TTC549 (cell line): ENCODE data around the gene SLC19A1.

Experiments used
- FAIRE-seq: peaks from 2 replicates; lab custom pipeline; 2012; peaks lifted over from hg19 to GRCh38; lab: Jason Lieb, UNC

SLC19A1 gene

DNA sequence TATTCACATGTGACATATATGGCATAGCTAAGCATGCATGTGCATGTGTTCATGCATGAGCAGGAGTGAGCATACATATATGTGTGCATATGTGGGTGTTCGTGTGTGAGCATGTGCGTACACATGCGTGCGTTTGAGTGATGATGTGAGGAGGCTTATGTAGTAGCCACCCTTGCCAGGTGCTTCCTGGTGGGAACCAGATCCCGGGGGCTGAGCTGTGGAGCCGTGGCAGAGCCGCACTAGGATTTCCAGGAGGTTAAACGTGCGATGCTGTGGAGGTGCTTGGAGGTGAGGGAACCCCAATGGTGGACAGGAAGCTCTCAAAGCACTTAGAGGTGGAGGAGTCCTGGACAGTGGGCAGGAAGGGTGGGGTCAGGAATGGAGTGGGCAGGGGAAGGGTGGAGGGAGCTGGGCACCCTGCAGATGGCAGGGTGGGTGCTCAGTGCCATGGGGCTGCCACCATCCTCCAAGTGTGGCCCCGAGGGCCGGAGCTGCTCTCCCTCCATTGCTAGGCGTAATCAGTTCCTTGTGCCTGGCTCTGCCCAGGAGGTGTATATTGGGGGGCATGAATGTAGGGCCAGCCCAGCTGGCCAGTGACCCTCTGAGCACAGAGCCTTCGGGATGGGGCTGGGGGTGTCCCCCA is 88.8 kb downstream of the SLC19A1 start:
- no peak for FAIRE-seq

DNA sequence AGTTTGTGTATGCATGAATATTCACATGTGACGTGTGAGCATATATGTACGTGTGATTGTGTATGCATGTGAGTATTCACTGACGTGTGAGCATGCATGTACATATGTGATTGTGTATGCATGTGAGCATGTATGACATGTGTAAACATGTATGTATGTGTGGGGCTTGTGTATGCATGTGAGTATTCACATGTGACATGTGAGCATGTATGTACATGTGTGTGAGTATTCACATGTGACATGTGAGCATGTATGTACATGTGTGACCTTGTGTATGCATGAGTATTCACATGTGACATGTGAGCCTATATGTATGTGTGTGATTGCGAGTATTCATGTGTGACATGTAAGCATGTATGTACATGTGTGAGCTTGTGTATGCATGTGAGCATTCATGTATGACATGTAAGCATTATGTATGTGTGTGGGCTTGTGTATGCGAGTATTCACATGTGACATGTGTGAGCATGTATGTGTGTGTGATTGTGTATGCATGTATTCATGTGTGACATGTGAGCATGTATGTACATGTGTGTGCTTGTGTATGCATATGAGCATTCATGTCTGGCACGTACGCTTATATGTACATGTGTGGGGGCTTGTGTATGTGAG is 89.4 kb downstream of the SLC19A1 start:
- FAIRE-seq = no peak

DNA sequence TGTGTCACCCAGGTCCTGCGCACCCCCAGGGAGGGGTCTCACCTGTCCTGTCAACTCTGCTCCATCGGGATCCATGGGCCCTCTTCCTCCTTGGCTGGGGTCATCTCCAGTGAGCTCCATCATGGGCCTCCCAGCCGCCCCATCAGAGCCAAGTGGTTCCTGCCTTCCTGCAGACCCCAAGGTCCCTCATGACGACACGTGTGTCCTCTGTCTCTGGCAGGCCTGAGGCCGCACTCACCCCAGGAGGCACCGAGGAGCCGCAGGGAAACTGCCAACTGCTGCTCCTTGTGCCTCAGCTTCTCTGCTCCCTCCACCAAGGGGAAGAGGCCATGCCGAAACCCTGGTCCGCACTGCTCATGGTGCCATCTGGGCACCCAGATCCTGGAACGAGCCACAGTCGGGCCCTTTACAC is 90.5 kb downstream of the SLC19A1 start:
- no peak for FAIRE-seq

DNA sequence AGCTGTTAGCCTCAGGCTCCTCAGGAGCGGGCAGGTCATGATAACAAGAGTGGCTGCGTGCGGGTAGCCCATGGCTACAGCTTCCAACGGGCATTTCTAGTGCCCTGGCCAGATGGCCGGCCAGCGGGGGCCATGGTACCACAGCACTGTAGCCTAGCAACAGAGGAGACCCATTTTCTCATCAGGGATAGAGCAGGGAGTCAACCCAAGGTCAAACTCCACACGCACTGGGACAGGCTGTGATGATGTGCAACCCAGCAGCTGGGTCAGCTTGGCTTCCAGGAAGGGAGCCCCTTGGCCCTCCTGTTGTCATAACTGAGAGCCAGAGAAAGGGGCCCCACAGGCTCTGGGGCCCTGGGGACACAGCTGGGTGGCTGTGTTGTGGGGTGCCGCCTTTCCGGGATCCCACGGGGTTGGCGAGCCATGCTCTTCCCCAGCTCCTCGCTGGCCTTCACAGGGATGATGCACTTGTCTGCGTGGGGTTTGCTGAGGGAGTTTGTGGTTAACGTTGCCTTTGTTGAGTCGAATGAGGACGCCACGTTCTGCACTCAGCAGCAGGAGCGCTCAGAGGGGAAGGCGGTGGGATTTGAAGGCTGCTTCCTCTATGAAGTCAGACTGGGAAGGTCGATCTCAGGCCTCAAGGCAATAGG is 91.0 kb downstream of the SLC19A1 start:
- FAIRE-seq = no peak

DNA sequence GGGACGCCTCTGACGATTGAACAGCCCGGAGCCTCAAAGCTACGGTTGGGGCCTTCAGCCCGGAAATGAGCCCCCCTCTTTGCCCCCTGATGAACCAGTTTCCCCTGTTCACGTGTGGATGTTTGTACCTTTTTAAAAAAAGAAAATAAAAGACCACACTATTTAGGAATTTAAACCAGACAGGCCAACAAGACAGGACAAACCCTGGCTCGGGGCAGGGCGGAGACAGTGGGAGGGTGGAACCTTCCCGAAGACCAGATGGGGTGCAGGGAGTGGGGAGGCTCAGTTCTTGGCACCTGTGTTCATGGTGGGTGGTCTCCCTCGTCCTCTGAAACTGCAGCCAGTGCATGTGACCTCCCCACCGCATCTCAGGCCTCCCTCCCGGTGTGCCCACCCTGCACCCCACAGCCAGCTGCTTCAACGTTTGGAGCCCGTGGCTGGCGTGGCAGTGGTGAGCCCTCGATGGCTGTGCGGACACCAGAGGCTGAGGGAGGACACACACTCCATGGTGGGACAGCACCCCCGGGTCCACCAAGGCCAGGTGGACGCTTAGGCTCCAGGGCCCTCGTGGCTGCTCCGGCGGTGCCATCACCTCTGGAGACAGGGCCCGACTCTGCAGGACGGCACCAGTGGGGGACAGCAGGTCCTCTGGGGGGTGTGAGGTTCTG is 91.7 kb downstream of the SLC19A1 start:
- no peak for FAIRE-seq

DNA sequence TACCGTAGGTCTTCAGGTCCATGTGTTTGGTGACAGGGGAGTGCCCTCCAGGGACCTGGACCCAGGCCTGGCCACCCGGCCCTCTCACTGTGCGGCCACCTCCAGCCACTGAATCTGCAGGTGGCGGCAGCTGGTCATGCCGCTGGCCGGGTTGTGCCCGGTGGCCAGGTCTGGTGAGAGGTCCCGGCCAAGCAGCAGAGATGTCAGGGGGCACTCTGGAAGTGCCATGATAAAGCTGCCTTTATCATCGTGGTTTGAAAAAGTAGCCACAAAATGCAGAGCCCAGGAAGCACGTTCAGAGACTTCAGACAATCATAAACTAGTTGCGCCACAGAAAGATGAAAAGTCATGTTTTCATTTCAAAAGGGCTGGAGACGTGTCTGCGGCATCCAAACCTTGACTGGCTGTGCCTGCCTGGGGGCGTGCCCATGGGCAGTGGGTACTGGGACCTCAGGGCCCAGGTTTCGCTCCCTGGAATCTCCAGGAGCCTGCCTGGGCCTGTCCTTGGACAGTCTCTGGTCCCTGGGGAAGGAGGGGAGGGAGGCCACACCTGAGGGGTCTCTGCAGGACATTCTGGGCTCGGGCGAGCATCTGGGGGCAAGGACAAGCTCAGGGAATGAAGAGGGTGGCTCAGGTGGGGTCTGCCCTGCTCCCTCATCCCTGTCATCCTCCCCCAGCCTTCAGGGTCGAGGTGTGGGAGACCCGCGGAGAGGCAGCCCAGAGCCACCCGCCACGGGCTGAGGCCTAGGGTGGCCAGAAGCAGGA is 92.4 kb downstream of the SLC19A1 start:
- FAIRE-seq = no peak

DNA sequence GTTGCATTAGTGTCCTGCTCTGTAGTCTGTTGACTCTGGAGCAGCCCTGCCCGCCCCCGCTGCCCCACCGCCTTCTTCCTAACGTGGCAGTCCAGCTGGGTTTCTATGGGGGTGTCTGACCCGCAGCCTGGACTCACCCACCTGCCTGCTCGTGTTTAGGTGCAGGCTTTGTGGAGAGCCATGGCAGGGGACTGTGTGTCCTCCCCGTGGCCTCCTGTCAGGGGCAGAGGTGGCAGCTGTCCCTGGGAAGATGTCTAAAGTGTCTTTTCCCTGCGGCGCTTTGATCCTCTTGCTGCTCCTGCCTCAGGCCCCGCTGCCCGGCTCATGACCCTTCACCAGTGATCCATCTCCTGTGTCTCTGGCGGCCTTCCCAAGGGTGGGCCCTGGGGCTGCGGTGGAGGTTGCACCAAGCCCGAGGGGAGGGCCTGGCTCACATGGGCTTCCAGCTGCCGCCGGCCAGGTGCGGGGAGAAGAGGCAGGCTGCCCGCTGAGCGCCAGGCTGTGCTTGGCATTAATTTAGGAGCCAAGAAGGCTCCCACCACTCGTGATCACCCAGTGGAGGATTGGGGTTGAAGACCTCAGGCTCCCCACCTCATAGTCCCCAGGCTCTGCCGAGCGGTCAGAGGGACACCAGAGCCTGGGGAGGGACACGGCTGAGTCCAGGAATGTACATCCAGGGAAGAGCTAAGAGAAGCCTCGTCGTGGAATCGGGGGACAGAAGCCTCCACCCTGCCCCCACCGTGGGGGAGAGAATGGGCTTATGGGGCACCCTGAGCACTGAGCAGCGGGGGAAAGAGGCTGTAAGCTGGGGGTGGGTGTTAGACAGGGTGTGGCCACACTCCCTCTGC is 93.2 kb downstream of the SLC19A1 start:
- no peak for FAIRE-seq

DNA sequence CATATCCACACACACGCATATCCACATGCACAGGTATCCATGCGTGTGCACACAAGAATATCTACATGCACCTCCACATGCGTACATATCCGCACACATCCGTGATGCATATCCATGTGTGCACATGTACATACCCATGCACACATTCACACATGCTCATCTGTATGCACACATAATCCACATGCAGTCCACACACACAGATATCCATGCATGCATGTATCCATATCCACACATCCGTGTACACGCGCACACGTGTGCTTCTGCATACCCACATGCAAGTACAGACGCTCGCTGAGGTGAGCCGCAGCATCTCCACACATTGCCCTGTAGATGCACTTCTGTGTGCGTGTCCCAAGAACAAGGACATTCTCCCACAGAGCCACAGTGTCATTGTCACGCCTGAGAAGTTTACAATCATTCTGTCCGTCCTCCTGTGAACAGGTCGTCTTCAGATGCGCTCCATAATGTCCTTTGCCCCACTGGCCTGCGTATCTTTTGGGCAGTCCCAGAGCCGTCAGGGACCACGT is 93.9 kb downstream of the SLC19A1 start:
- FAIRE-seq = no peak
